Endothelial cell of umbilical vein (primary cell): Measurements from ENCODE around the gene ALK.

Experiments used
- CTCF ChIP-seq, 2 donors: IDR thresholded peaks; 1 replicate in 1 of 2; 2 replicates in 1 of 2; pipeline ENCODE4 v1.5.1; 2011; ENCODE audit warnings: low read length in 2 of 2, mild to moderate bottlenecking in 2 of 2, moderate library complexity in 2 of 2, control low read depth in 1 of 2, inconsistent platforms in 1 of 2, low read depth in 1 of 2; ENCODE audit not compliant: insufficient read depth in 1 of 2; ENCODE audit errors: extremely low read depth in 1 of 2
- EZH2 ChIP-seq: IDR thresholded peaks from 2 replicates; pipeline ENCODE4 v1.6.1; 2012; ENCODE audit warnings: borderline replicate concordance, low read depth, mild to moderate bottlenecking, moderate library complexity, low read length, inconsistent platforms; ENCODE audit not compliant: severe bottlenecking
- FOS ChIP-seq: IDR thresholded peaks from 2 replicates; pipeline ENCODE4 v1.6.1; 2011; ENCODE audit warnings: mild to moderate bottlenecking, low read length, moderate library complexity, borderline replicate concordance; ENCODE audit not compliant: insufficient read depth
- JUN ChIP-seq: IDR thresholded peaks from 2 replicates; pipeline ENCODE4 v1.6.1; 2011; ENCODE audit warnings: borderline replicate concordance, low read depth; ENCODE audit not compliant: insufficient read length, insufficient read depth
- MAX ChIP-seq: IDR thresholded peaks from 2 replicates; pipeline ENCODE4 v1.6.1; 2011; ENCODE audit not compliant: insufficient read depth, insufficient read length
- POLR2A ChIP-seq: IDR thresholded peaks from 2 replicates; pipeline ENCODE4 v1.6.1; 2012; ENCODE audit warnings: low read depth, mild to moderate bottlenecking, control low read depth, low read length

GRCh38 chr2:29226375-29226774 lies 695.0 kb downstream of the ALK start:
- no peak for TF ChIP-seq EZH2
- no peak for TF ChIP-seq CTCF (IDR thresholded peaks at IDR 0.05; ENCODE audit: extremely low read depth in 1 of 2, insufficient read depth in 1 of 2, low read depth in 1 of 2, low read length in 2 of 2)
- TF ChIP-seq MAX = no peak
- no peak for TF ChIP-seq JUN
- no peak for TF ChIP-seq FOS
- TF ChIP-seq POLR2A = no peak
